K562 (cell line): ENCODE measurements around the gene HTR3B. TPM values are rescaled to one million over a fixed set of nuclear protein-coding genes. Genes with fewer than 3 reads are reported as not detected.

Experiments
- ATAC-seq: fragments of 200-7000 bp; cut with Tn5 transposase; 3 replicates; pipeline ENCODE4 v1.9.1; 2020; ENCODE audit warnings: moderate library complexity
- BruUV-seq: library from RNA; stranded (reverse); fragments of 400-500 nt; replicated peaks from 2 replicates; lab custom pipeline; 2021; lab: Mats Ljungman, UMichigan
- CTCF ChIA-PET: fragments of 300-600 bp; formaldehyde crosslinking; extraction: SDS; loops from one replicate; lab custom pipeline; 2021; ENCODE audit warnings: low intra/inter-chr PET ratio; lab: Yijun Ruan, JAX
- POLR2A ChIA-PET: fragments of 300-600, 350-650 bp; sonication (Branson Sonifier 250); formaldehyde crosslinking; extraction: SDS; loops from one replicate; lab custom pipeline; 2021; ENCODE audit warnings: antibody characterized with exemption, inconsistent platforms; lab: Yijun Ruan, JAX
- DNase-seq, 4 experiments: peaks; one replicate each; pipeline versions ENCODE4 v3.0.0 to v3.0.0-alpha.2; 2011 to 2018; ENCODE audit warnings: low spot score in 3 of 4, mixed read lengths in 3 of 4; ENCODE audit errors: extremely low read depth in 1 of 4
- FAIRE-seq: peaks from 2 replicates; lab custom pipeline; 2011; peaks lifted over from hg19 to GRCh38; lab: Jason Lieb, UNC
- H2AFZ ChIP-seq: 2 replicates; pipeline ENCODE4 v1.6.0; 2011; ENCODE audit warnings: low read depth, low read length, control low read depth, inconsistent platforms
- H3K27ac ChIP-seq: fragments of 200-600 bp; 3 replicates; pipeline ENCODE4 v1.8.0; 2011; ENCODE audit warnings: low read depth, mild to moderate bottlenecking, control low read depth, inconsistent platforms, low read length, moderate library complexity, mixed read lengths; ENCODE audit errors: extremely low read depth
- H3K27me3 ChIP-seq, 2 experiments: fragments of 300-600 bp in 1 of 2; 2 replicates in 1 of 2; 3 replicates in 1 of 2; pipeline versions ENCODE4 v1.6.0 to v1.8.0; 2011; ENCODE audit warnings: inconsistent platforms in 2 of 2, low read length in 2 of 2, mild to moderate bottlenecking in 1 of 2, mixed read lengths in 1 of 2, moderate library complexity in 1 of 2; ENCODE audit not compliant: control insufficient read depth in 2 of 2, insufficient read depth in 2 of 2
- H3K36me3 ChIP-seq: fragments of 300-600 bp; 3 replicates; pipeline ENCODE4 v1.8.0; 2011; ENCODE audit warnings: mild to moderate bottlenecking, low read length, inconsistent platforms; ENCODE audit not compliant: control insufficient read depth, insufficient read depth
- H3K4me1 ChIP-seq, 2 experiments: fragments of 200-600 bp in 1 of 2; replicated peaks in 1 of 2; 2 replicates in 1 of 2; 3 replicates in 1 of 2; pipeline versions ENCODE4 v1.5.1 to v1.8.0; 2011; ENCODE audit warnings: inconsistent platforms in 2 of 2, low read length in 2 of 2, mild to moderate bottlenecking in 1 of 2, mixed read lengths in 1 of 2, moderate library complexity in 1 of 2; ENCODE audit not compliant: control insufficient read depth in 2 of 2, insufficient read depth in 2 of 2
- H3K4me2 ChIP-seq: 2 replicates; pipeline ENCODE4 v1.6.1; 2011; ENCODE audit warnings: low read length, control low read depth, inconsistent platforms, mixed read lengths; ENCODE audit not compliant: insufficient read depth
- H3K4me3 ChIP-seq: fragments of 200-600 bp; sonication (generic), shearing (Covaris generic); 2 replicates; pipeline ENCODE4 v1.5.1; 2016; ENCODE audit warnings: control low read depth, inconsistent platforms
- H3K79me2 ChIP-seq: fragments of 200-600 bp; 3 replicates; pipeline ENCODE4 v1.8.0; 2011; ENCODE audit warnings: low read length, inconsistent platforms; ENCODE audit not compliant: control insufficient read depth, insufficient read depth
- H3K9ac ChIP-seq, 2 experiments: 2 replicates each; pipeline versions ENCODE4 v1.6.0 to v1.6.1; 2011; ENCODE audit warnings: low read depth in 2 of 2, low read length in 2 of 2, control low read depth in 1 of 2, inconsistent platforms in 1 of 2, mild to moderate bottlenecking in 1 of 2, mixed read lengths in 1 of 2; ENCODE audit not compliant: insufficient read depth in 1 of 2
- H3K9me1 ChIP-seq: one replicate; pipeline ENCODE4 v1.6.0; 2011; ENCODE audit warnings: inconsistent platforms, mild to moderate bottlenecking, low read length, moderate library complexity; ENCODE audit not compliant: control insufficient read depth, insufficient read depth
- H3K9me3 ChIP-seq: replicated peaks from 2 replicates; pipeline ENCODE4 v1.5.1; 2011; ENCODE audit warnings: low read depth, low read length, inconsistent platforms; ENCODE audit not compliant: control insufficient read depth, insufficient read depth
- H4K20me1 ChIP-seq: replicated peaks from 2 replicates; pipeline ENCODE4 v1.6.1; 2011; ENCODE audit warnings: low read length, inconsistent platforms, mixed read lengths; ENCODE audit not compliant: control insufficient read depth, insufficient read depth
- ARID3B ChIP-seq: fragments of 250-450 bp; sonication (Bioruptor Pico); IDR thresholded peaks from 2 replicates; pipeline ENCODE4 v1.4.0; 2020; ENCODE audit warnings: borderline replicate concordance
- ATF3 ChIP-seq, 2 experiments: fragments of 450-650 bp in 1 of 2; sonication (generic) in 1 of 2; formaldehyde crosslinking in 1 of 2; IDR thresholded peaks in 1 of 2; conservative IDR thresholded peaks in 1 of 2; 2 replicates each; pipeline versions ENCODE4 v1.6.1 to v1.8.1; 2016 to 2023; ENCODE audit warnings: mild to moderate bottlenecking in 2 of 2, moderate library complexity in 2 of 2, inconsistent platforms in 1 of 2, missing genetic modification reagents in 1 of 2
- ATF7 ChIP-seq: fragments of 450-650 bp; IDR thresholded peaks from 2 replicates; pipeline ENCODE4 v1.7.1; 2014; ENCODE audit warnings: mild to moderate bottlenecking, moderate library complexity
- CEBPB ChIP-seq: fragments of 450-650 bp; IDR thresholded peaks from 2 replicates; pipeline ENCODE4 v1.6.1; 2016; ENCODE audit warnings: missing genetic modification characterization, missing compliant biosample characterization
- CEBPG ChIP-seq, 3 experiments: fragments of 200-800 bp in 1 of 3; sonication (Bioruptor generic) in 1 of 3; sonication (generic) in 1 of 3; formaldehyde crosslinking in 1 of 3; IDR thresholded peaks in 2 of 3; conservative IDR thresholded peaks in 1 of 3; 2 replicates each; pipeline versions ENCODE4 v1.6.1 to v1.8.0; 2016 to 2022; ENCODE audit warnings: missing compliant biosample characterization in 2 of 3, missing genetic modification characterization in 2 of 3, mild to moderate bottlenecking in 1 of 3, missing genetic modification reagents in 1 of 3
- CTBP1 ChIP-seq: fragments of 450-650 bp; IDR thresholded peaks from 2 replicates; pipeline ENCODE4 v1.6.1; 2016; ENCODE audit warnings: borderline replicate concordance
- CXXC5 ChIP-seq: fragments of 250-450 bp; sonication (Bioruptor Pico); IDR thresholded peaks from 2 replicates; pipeline ENCODE4 v1.8.0; 2022; ENCODE audit warnings: inconsistent platforms, mild to moderate bottlenecking, moderate library complexity
- EP300 ChIP-seq: IDR thresholded peaks from 2 replicates; pipeline ENCODE4 v1.6.1; 2012; ENCODE audit warnings: low read length, improper control_type of control experiment
- HIVEP1 ChIP-seq: fragments of 250-450 bp; sonication (Bioruptor Pico); IDR thresholded peaks from 2 replicates; pipeline ENCODE4 v1.4.0; 2020; ENCODE audit warnings: mild to moderate bottlenecking
- MTA2 ChIP-seq: fragments of 450-650 bp; IDR thresholded peaks from 2 replicates; pipeline ENCODE4 v1.6.1; 2016; ENCODE audit warnings: low read depth
- MXD1 ChIP-seq: fragments of 250-450 bp; sonication (Bioruptor Pico); IDR thresholded peaks from 2 replicates; pipeline ENCODE4 v1.8.0; 2021; ENCODE audit warnings: borderline replicate concordance, mild to moderate bottlenecking, moderate library complexity; ENCODE audit not compliant: poor library complexity, severe bottlenecking
- NEUROD1 ChIP-seq: fragments of 150-350 bp; IDR thresholded peaks from 2 replicates; pipeline ENCODE4 v1.6.1; 2014; ENCODE audit warnings: borderline replicate concordance, low read length, low read depth; ENCODE audit not compliant: partially characterized antibody
- RBM39 ChIP-seq: fragments of 200-400 bp; formaldehyde crosslinking; optimal IDR thresholded peaks from 2 replicates; pipeline ENCODE3; 2018; ENCODE audit warnings: low read depth, low read length
- TAL1 ChIP-seq: fragments of 450-650 bp; IDR thresholded peaks from 2 replicates; pipeline ENCODE4 v1.6.1; 2016; ENCODE audit warnings: mild to moderate bottlenecking
- TCF3 ChIP-seq: sonication (generic); formaldehyde crosslinking; IDR thresholded peaks from 2 replicates; pipeline ENCODE4 v1.4.0; 2020; ENCODE audit warnings: mild to moderate bottlenecking, missing genetic modification reagents
- ZEB2 ChIP-seq: fragments of 450-650 bp; IDR thresholded peaks from 2 replicates; pipeline ENCODE4 v1.6.1; 2016
- ZFPM2 ChIP-seq: fragments of 250-450 bp; sonication (Bioruptor Pico); IDR thresholded peaks from 2 replicates; pipeline ENCODE4 v1.5.1; 2022; ENCODE audit warnings: mild to moderate bottlenecking
- ZNF121 ChIP-seq: sonication (generic); formaldehyde crosslinking; conservative IDR thresholded peaks from 2 replicates; pipeline ENCODE4 v1.8.0; 2022; ENCODE audit warnings: missing genetic modification reagents
- WGBS: fragments of 100-300 bp; shearing (Covaris generic); methylation state at CpG from one replicate; pipeline ENCODE4 v1.1.6; 2016; ENCODE audit warnings: low coverage, mixed read lengths; ENCODE audit not compliant: insufficient coverage; ENCODE audit errors: missing lambda C conversion rate; 5-methylcytosine and 5-hydroxymethylcytosine counted together
- in situ Hi-C: fragments of 300-500 bp; cut with MboI; formaldehyde crosslinking; loops from 4 replicates; pipeline ENCODE4 v1.15.0; 2018; ENCODE audit warnings: inconsistent platforms, mixed read lengths
- intact Hi-C: fragments of 100-400 bp; cut with micrococcal nuclease; formaldehyde crosslinking; loops from 2 replicates; pipeline ENCODE4 v1.14.2; 2022
- polyA plus RNA-seq, 8 experiments: library from polyadenylated mRNA; depleted of rRNA in 4 of 8; stranded (reverse) in 5 of 8; unstranded in 3 of 8; fragments of >200 nt; fragmentation: Nextera tagmentation in 2 of 8; fragmentation: Illumina TruSeq in 1 of 8; extraction: Ambion mirVana in 2 of 8; extraction: Trizol in 1 of 8; gene quantifications; 2 replicates each; pipeline versions ENCODE4 v1.2.1 to v1.2.3, GENCODE V29; 2011 to 2014; ENCODE audit warnings: inconsistent platforms in 1 of 8, missing spikeins in 1 of 8
- total RNA-seq, 7 experiments: library from RNA; depleted of rRNA in 6 of 7; stranded (reverse); fragments of >200 nt in 6 of 7; fragmentation: Illumina TruSeq in 2 of 7; extraction: Trizol in 2 of 7; gene quantifications; 2 replicates each; pipeline versions ENCODE4 v1.2.1 to v1.2.3, GENCODE V29; 2011 to 2021; ENCODE audit warnings: low replicate concordance in 1 of 7

HTR3B gene
- total and polyA plus RNA-seq, 9 of the 15 experiments (the other 6 are each of a cell fraction or from before 2014, with no cell fraction given): not detected

GRCh38 chr11:113881856-113882255 lies 22.7 kb upstream of the HTR3B start (continued):
- TF ChIP-seq ARID3B (CRISPR knock-in tag): no peak

GRCh38 chr11:113884361-113884836 lies 20.2 kb upstream of the HTR3B start:
- no TSS peak for BruUV-seq
- Histone ChIP-seq H4K20me1 (no peaks in the 10 kb centered on the region), H3K4me3 (no peak overlapping the region), H3K79me2 (no peaks in the 10 kb centered on the region), H3K9me1 (no peaks in the 10 kb centered on the region), H3K4me1 (peaks cover 0 to 15% of the 10 kb centered on the region in 2 experiments; a peak in 4 of 5 replicates), H3K9ac (no peak overlapping the region), H2AFZ (no peak overlapping the region), H3K27me3 (no peaks in the 10 kb centered on the region), H3K4me2 (0 out of 2 replicates have a peak overlapping the region, but pooled peaks have one; percentile 16), H3K9me3 (no peaks in the 10 kb centered on the region), H3K36me3 (no peaks in the 10 kb centered on the region), H3K27ac (no peak overlapping the region)
- ATAC-seq: peak; percentile 70
- ChIA-PET POLR2A (interaction anchor here (0.6 to 1.0 kb wide), 3 partner anchors 11 to 54 kb away, joined by 3 read pairs; no protein-coding TSS in a partner anchor), CTCF (no interaction called here)
- FAIRE-seq: no peak
- 35% methylated on average over 6 of the region's 7 CpGs for WGBS
- intact Hi-C loops: no loop called here
- DNase-seq: peak in 1 of 4 experiments; percentile 18
- in situ Hi-C loops: no loop called here
- 0 out of 2 replicates have a peak, but pooled peaks have one; percentile 13 for TF ChIP-seq TAL1
- no peak for TF ChIP-seq ZNF121 (CRISPR knock-in tag)
- TF ChIP-seq MTA2: no peak
- TF ChIP-seq CTBP1: peak; percentile 66; the same call in 1 of the 2 replicates
- no peak for TF ChIP-seq ZFPM2 (CRISPR knock-in tag)
- peak; percentile 73 for TF ChIP-seq CEBPG (CRISPR knock-in tag; IDR thresholded peaks at IDR 0.05)
- peak; percentile 80 to 90; a peak in 3 of 4 replicates for TF ChIP-seq CEBPG (tag; conservative IDR thresholded peaks at IDR 0.05 in 1 of 2, IDR thresholded peaks at IDR 0.05 in 1 of 2)
- TF ChIP-seq HIVEP1 (CRISPR knock-in tag): no peak
- TF ChIP-seq RBM39: no peak
- TF ChIP-seq NEUROD1: no peak
- TF ChIP-seq ATF3 (IDR thresholded peaks at IDR 0.05): peak; percentile 94
- TF ChIP-seq ATF3 (CRISPR knock-in tag; conservative IDR thresholded peaks at IDR 0.05): no peak
- TF ChIP-seq CXXC5 (CRISPR knock-in tag): 0 out of 2 replicates have a peak, but pooled peaks have one; percentile 32
- peak; percentile 5; the same call in 1 of the 2 replicates for TF ChIP-seq TCF3 (CRISPR knock-in tag)
- 0 out of 2 replicates have a peak, but pooled peaks have one; percentile 33 for TF ChIP-seq ZEB2
- TF ChIP-seq CEBPB (tag): peak; percentile 73
- TF ChIP-seq ATF7: peak; percentile 80
- no peak for TF ChIP-seq MXD1 (CRISPR knock-in tag)
- TF ChIP-seq EP300: no peak
